GM12878 (cell line): Measurements from ENCODE around the gene ABCG2. TPM values are rescaled to one million over a fixed set of nuclear protein-coding genes. Genes with fewer than 3 reads are reported as not detected.

Experiments used
- CEBPB ChIP-seq, 2 experiments: fragments of 150-350 bp in 1 of 2; IDR thresholded peaks; 2 replicates each; pipeline ENCODE4 v1.6.1; 2012 to 2014; ENCODE audit warnings: low read depth in 2 of 2, low read length in 2 of 2, borderline replicate concordance in 1 of 2, inconsistent platforms in 1 of 2
- EZH2 ChIP-seq: IDR thresholded peaks from 2 replicates; pipeline ENCODE4 v1.6.1; 2012; ENCODE audit warnings: low read depth, mild to moderate bottlenecking, control low read depth, inconsistent platforms, low read length, borderline replicate concordance; ENCODE audit not compliant: control insufficient read depth
- GATAD2B ChIP-seq: fragments of 450-650 bp; conservative IDR thresholded peaks from 2 replicates; pipeline ENCODE4 v1.6.1; 2017; ENCODE audit warnings: low read depth, mild to moderate bottlenecking, moderate library complexity
- HDAC2 ChIP-seq: fragments of 200-600 bp; sonication (generic); IDR thresholded peaks from 2 replicates; pipeline ENCODE4 v1.6.1; 2017
- HDAC6 ChIP-seq: fragments of 200-600 bp; sonication (generic); IDR thresholded peaks from one replicate; pipeline ENCODE4 v1.8.0; 2017; ENCODE audit warnings: antibody characterized with exemption; ENCODE audit not compliant: unreplicated experiment
- NBN ChIP-seq: fragments of 450-650 bp; IDR thresholded peaks from 2 replicates; pipeline ENCODE4 v1.6.1; 2016
- NFYA ChIP-seq: IDR thresholded peaks from 2 replicates; pipeline ENCODE4 v1.6.1; 2011; ENCODE audit warnings: low read depth, mild to moderate bottlenecking, low read length, improper control_type of control experiment, borderline replicate concordance
- PAX8 ChIP-seq: fragments of 450-650 bp; IDR thresholded peaks from 2 replicates; pipeline ENCODE4 v1.6.1; 2017; ENCODE audit warnings: mild to moderate bottlenecking, moderate library complexity
- POLR2A ChIP-seq: IDR thresholded peaks from 2 replicates; pipeline ENCODE4 v1.6.1; 2011; ENCODE audit warnings: low read depth, mild to moderate bottlenecking, low read length
- SKIL ChIP-seq: fragments of 450-650 bp; IDR thresholded peaks from 2 replicates; pipeline ENCODE4 v1.6.1; 2017; ENCODE audit warnings: mild to moderate bottlenecking, low read depth, inconsistent platforms; ENCODE audit not compliant: poor library complexity, severe bottlenecking
- TBL1XR1 ChIP-seq: IDR thresholded peaks from 2 replicates; pipeline ENCODE4 v1.6.1; 2012; ENCODE audit warnings: low read depth, low read length, improper control_type of control experiment
- ZNF622 ChIP-seq: fragments of 450-650 bp; IDR thresholded peaks from 2 replicates; pipeline ENCODE4 v1.6.1; 2017; ENCODE audit warnings: mild to moderate bottlenecking, inconsistent platforms
- polyA plus RNA-seq, 11 experiments: library from polyadenylated mRNA; depleted of rRNA in 4 of 11; unstranded in 6 of 11; stranded (reverse) in 5 of 11; fragments of >200 nt; fragmentation: Nextera tagmentation in 4 of 11; fragmentation: Illumina TruSeq in 1 of 11; extraction: Ambion mirVana in 4 of 11; extraction: Trizol in 1 of 11; gene quantifications; 1 replicate in 1 of 11; 2 replicates in 10 of 11; pipeline versions ENCODE4 v1.2.1 to v1.2.3, GENCODE V29; 2011 to 2016; ENCODE audit warnings: inconsistent platforms in 2 of 11, missing spikeins in 2 of 11, low read depth in 1 of 11
- total RNA-seq, 4 experiments: library from RNA; depleted of rRNA in 3 of 4; stranded (reverse); fragments of >200 nt in 3 of 4; fragmentation: Illumina TruSeq in 1 of 4; extraction: Trizol in 1 of 4; gene quantifications; 2 replicates each; pipeline versions ENCODE4 v1.2.1 to v1.2.3, GENCODE V29; 2013 to 2021
- TF ChIP-seq, protein P1 (sequence below): IDR thresholded peaks from 2 replicates; pipeline ENCODE4 v1.6.1; 2012; ENCODE audit warnings: low read depth, low read length, improper control_type of control experiment

Gene ABCG2
- total and polyA plus RNA-seq, 10 of the 15 experiments (the other 5 are each of a cell fraction or from before 2014, with no cell fraction given), result 0.03 to 0.06 (median 0.04) TPM; not detected in 7

DNA sequence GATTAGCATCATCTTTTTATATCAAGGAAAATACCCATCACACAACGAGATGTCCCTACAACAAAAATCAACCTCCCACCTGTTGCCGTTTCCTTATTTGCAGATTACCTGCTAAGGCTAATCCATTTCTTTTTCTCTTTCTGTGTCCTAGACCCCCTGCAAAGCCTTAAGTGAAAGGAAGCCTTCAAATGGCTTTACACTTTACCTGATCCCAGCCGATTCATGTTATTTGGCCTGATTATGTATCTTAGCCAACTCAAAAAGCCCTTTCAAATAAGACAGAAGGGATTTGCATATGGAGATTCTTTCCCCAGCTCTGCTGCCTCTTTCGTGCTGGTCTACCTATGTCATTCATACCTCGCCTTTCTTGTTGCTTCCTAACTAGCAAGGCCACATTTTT lies 14.4 kb downstream of the ABCG2 start (continued):
- TF ChIP-seq SKIL, result no peak
- TF ChIP-seq CEBPB (IDR thresholded peaks at IDR 0.05; ENCODE audit: borderline replicate concordance in 1 of 2, low read depth in 2 of 2, low read length in 2 of 2), result no peak
- TF ChIP-seq, protein P1, sequence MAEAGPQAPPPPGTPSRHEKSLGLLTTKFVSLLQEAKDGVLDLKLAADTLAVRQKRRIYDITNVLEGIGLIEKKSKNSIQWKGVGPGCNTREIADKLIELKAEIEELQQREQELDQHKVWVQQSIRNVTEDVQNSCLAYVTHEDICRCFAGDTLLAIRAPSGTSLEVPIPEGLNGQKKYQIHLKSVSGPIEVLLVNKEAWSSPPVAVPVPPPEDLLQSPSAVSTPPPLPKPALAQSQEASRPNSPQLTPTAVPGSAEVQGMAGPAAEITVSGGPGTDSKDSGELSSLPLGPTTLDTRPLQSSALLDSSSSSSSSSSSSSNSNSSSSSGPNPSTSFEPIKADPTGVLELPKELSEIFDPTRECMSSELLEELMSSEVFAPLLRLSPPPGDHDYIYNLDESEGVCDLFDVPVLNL, result no peak
- TF ChIP-seq HDAC6, result no peak
- no peak for TF ChIP-seq TBL1XR1
- no peak for TF ChIP-seq NFYA
- TF ChIP-seq HDAC2, result no peak
- TF ChIP-seq NBN, result no peak
- no peak for TF ChIP-seq PAX8
- no peak for TF ChIP-seq ZNF622
- no peak for TF ChIP-seq POLR2A
- no peak for TF ChIP-seq EZH2
- TF ChIP-seq GATAD2B, result no peak
